SK-N-SH (cell line): ENCODE measurements around the gene LMOD3. TPM values are rescaled to one million over a fixed set of nuclear protein-coding genes. Genes with fewer than 3 reads are reported as not detected.

Experiments used
- CTCF ChIA-PET: fragments of 300-600, 350-600 bp; formaldehyde crosslinking; extraction: SDS; loops from one replicate; lab custom pipeline; 2021; lab: Yijun Ruan, JAX
- POLR2A ChIA-PET: fragments of 350-600 bp; sonication (Branson Sonifier 250); formaldehyde crosslinking; extraction: SDS; loops from one replicate; lab custom pipeline; 2020; ENCODE audit warnings: antibody characterized with exemption, inconsistent platforms; lab: Yijun Ruan, JAX
- DNase-seq: peaks from one replicate; pipeline ENCODE4 v3.0.0; 2012
- H2AFZ ChIP-seq: fragments of 200-600 bp; sonication (generic); 2 replicates; pipeline ENCODE4 v1.8.1; 2016; ENCODE audit warnings: antibody characterized with exemption, mild to moderate bottlenecking, low read depth
- H3F3A ChIP-seq: fragments of 200-600 bp; sonication (generic); replicated peaks from 2 replicates; pipeline ENCODE3; 2016; ENCODE audit warnings: antibody characterized with exemption, mild to moderate bottlenecking; ENCODE audit not compliant: insufficient read depth
- H3K27ac ChIP-seq, 2 experiments: fragments of 200-500 bp in 1 of 2; fragments of 200-600 bp in 1 of 2; sonication (Bioruptor generic) in 1 of 2; sonication (generic), shearing (Covaris generic) in 1 of 2; 2 replicates each; pipeline versions ENCODE4 v1.5.1 to v1.6.1; 2014 to 2016; ENCODE audit warnings: low read depth in 2 of 2, inconsistent platforms in 1 of 2, low read length in 1 of 2, mild to moderate bottlenecking in 1 of 2, mixed read lengths in 1 of 2
- H3K27me3 ChIP-seq: fragments of 200-600 bp; sonication (generic), shearing (Covaris generic); 2 replicates; pipeline ENCODE4 v1.6.1; 2016; ENCODE audit warnings: mixed run types; ENCODE audit not compliant: insufficient read depth
- H3K36me3 ChIP-seq, 2 experiments: fragments of 200-500 bp in 1 of 2; fragments of 200-600 bp in 1 of 2; sonication (Bioruptor generic) in 1 of 2; sonication (generic) in 1 of 2; replicated peaks in 1 of 2; 2 replicates each; pipeline versions ENCODE3 to v1.5.1; 2014 to 2016; ENCODE audit warnings: low read length in 1 of 2, mild to moderate bottlenecking in 1 of 2; ENCODE audit not compliant: insufficient read depth in 2 of 2, control insufficient read depth in 1 of 2
- H3K4me1 ChIP-seq, 2 experiments: fragments of 200-500 bp in 1 of 2; fragments of 200-600 bp in 1 of 2; sonication (Bioruptor generic) in 1 of 2; sonication (generic), shearing (Covaris generic) in 1 of 2; 2 replicates each; pipeline versions ENCODE4 v1.5.1 to v1.6.1; 2014 to 2016; ENCODE audit warnings: low read depth in 1 of 2, low read length in 1 of 2, mixed run types in 1 of 2; ENCODE audit not compliant: insufficient read depth in 2 of 2, control insufficient read depth in 1 of 2
- H3K4me2 ChIP-seq: fragments of 200-600 bp; sonication (generic), shearing (Covaris generic); 2 replicates; pipeline ENCODE4 v1.6.1; 2017; ENCODE audit warnings: mixed run types
- H3K4me3 ChIP-seq, 2 experiments: fragments of 200-500 bp in 1 of 2; fragments of 200-600 bp in 1 of 2; sonication (Bioruptor generic) in 1 of 2; sonication (generic), shearing (Covaris generic) in 1 of 2; 2 replicates each; pipeline versions ENCODE4 v1.5.1 to v1.8.1; 2014 to 2016; ENCODE audit warnings: low read depth in 2 of 2, inconsistent platforms in 1 of 2, low read length in 1 of 2, mild to moderate bottlenecking in 1 of 2, mixed read lengths in 1 of 2, moderate library complexity in 1 of 2
- H3K79me2 ChIP-seq: fragments of 200-600 bp; sonication (generic); 2 replicates; pipeline ENCODE4 v1.8.1; 2017; ENCODE audit warnings: mild to moderate bottlenecking; ENCODE audit not compliant: insufficient read depth
- H3K9ac ChIP-seq: fragments of 200-600 bp; sonication (generic); 2 replicates; pipeline ENCODE4 v1.6.1; 2017; ENCODE audit warnings: mixed run types
- H3K9me2 ChIP-seq: fragments of 200-600 bp; sonication (generic); 2 replicates; pipeline ENCODE4 v1.6.1; 2017; ENCODE audit warnings: mixed run types
- H3K9me3 ChIP-seq: fragments of 200-600 bp; sonication (generic); 2 replicates; pipeline ENCODE4 v1.6.1; 2017; ENCODE audit warnings: mixed run types, mild to moderate bottlenecking, moderate library complexity
- H4K20me1 ChIP-seq: fragments of 200-600 bp; sonication (generic); 2 replicates; pipeline ENCODE4 v1.6.1; 2017; ENCODE audit warnings: mild to moderate bottlenecking, mixed run types; ENCODE audit not compliant: insufficient read depth
- EZH2phosphoT487 ChIP-seq: fragments of 200-600 bp; sonication (generic); IDR thresholded peaks from 2 replicates; pipeline ENCODE4 v1.6.1; 2017; ENCODE audit warnings: low read depth, mixed run types, mild to moderate bottlenecking, antibody characterized with exemption, moderate library complexity, borderline replicate concordance
- FOSL2 ChIP-seq: IDR thresholded peaks from 2 replicates; pipeline ENCODE4 v1.4.0; 2012; ENCODE audit warnings: low read depth, mild to moderate bottlenecking, moderate library complexity, borderline replicate concordance
- FOXJ3 ChIP-seq: sonication (generic); formaldehyde crosslinking; IDR thresholded peaks from 2 replicates; pipeline ENCODE4 v1.5.1; 2020; ENCODE audit warnings: mild to moderate bottlenecking, missing genetic modification reagents
- GATA2 ChIP-seq: sonication (generic); formaldehyde crosslinking; IDR thresholded peaks from 2 replicates; pipeline ENCODE4 v1.5.0; 2020; ENCODE audit warnings: mild to moderate bottlenecking, missing genetic modification reagents
- MEF2A ChIP-seq: IDR thresholded peaks from 2 replicates; pipeline ENCODE4 v1.4.0; 2012; ENCODE audit warnings: low read depth, borderline replicate concordance
- NFIC ChIP-seq: IDR thresholded peaks from 2 replicates; pipeline ENCODE4 v1.4.0; 2012; ENCODE audit warnings: borderline replicate concordance
- NRF1 ChIP-seq: IDR thresholded peaks from 2 replicates; pipeline ENCODE4 v1.6.1; 2012; ENCODE audit warnings: low read depth, mild to moderate bottlenecking, low read length
- REST ChIP-seq: IDR thresholded peaks from 2 replicates; pipeline ENCODE4 v1.6.1; 2012; ENCODE audit warnings: mild to moderate bottlenecking, low read depth, low read length, moderate library complexity
- RFX5 ChIP-seq: IDR thresholded peaks from 2 replicates; pipeline ENCODE4 v1.6.1; 2012; ENCODE audit warnings: mild to moderate bottlenecking, improper control_type of control experiment, low read length
- TCF12 ChIP-seq: IDR thresholded peaks from 2 replicates; pipeline ENCODE4 v1.4.0; 2012
- TEAD4 ChIP-seq: IDR thresholded peaks from 2 replicates; pipeline ENCODE4 v1.4.0; 2012; ENCODE audit warnings: mild to moderate bottlenecking, borderline replicate concordance; ENCODE audit not compliant: insufficient read depth
- ZBTB33 ChIP-seq: IDR thresholded peaks from 2 replicates; pipeline ENCODE4 v1.4.0; 2012; ENCODE audit warnings: low read depth, borderline replicate concordance
- polyA plus RNA-seq, 3 experiments: library from polyadenylated mRNA; depleted of rRNA; stranded (reverse); fragments of >200 nt; gene quantifications; 2 replicates each; pipeline ENCODE4 v1.2.3, GENCODE V29; 2012
- TF ChIP-seq, protein P1 (sequence below): fragments of 200-600 bp; sonication (generic); IDR thresholded peaks from 2 replicates; pipeline ENCODE4 v1.6.1; 2017; ENCODE audit warnings: antibody characterized with exemption, mild to moderate bottlenecking, moderate library complexity

Gene LMOD3
- polyA plus RNA-seq, 1 of the 3 experiments (the other 2 are of a cell fraction), result not detected

DNA sequence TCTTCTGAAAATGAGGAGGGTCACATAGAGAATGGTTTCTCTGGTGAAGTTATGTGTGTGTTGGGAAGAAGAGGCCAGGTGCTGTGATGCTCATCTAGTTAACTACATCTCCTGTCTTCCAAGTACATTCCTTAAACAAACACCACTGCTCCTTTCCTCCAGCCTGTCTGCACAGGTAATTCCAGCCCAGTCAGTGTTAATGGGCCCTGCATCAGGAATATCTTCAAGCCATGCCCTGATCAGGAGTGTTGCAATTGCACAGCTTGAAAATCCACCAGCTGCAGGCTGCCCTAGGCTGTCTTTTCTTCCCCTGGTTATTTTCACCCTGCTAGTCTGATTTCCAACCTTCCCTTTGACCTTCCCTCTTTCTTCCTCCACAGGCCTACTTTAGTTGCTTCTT lies 41.9 kb upstream of the LMOD3 start:
- Histone ChIP-seq H3F3A (no peaks in the 10 kb centered on the region), H3K9me3 (no peaks in the 10 kb centered on the region), H2AFZ (no peak overlapping the region), H3K27ac (no peak overlapping the region), H4K20me1 (no peaks in the 10 kb centered on the region), H3K4me3 (no peak overlapping the region), H3K9ac (no peak overlapping the region), H3K9me2 (no peaks in the 10 kb centered on the region), H3K4me1 (no peaks in the 10 kb centered on the region), H3K4me2 (no peak overlapping the region), H3K36me3 (no peaks in the 10 kb centered on the region), H3K27me3 (no peaks in the 10 kb centered on the region), H3K79me2 (no peaks in the 10 kb centered on the region)
- no peak for DNase-seq
- ChIA-PET POLR2A (no interaction called here), CTCF (interaction anchor here (0.6 to 13.0 kb wide), 7 partner anchors 10 to 509 kb away, joined by 3 to 315 read pairs (median 5); partner anchors contain the start of gene LMOD3)
- no peak for TF ChIP-seq EZH2phosphoT487
- TF ChIP-seq TEAD4, result no peak
- no peak for TF ChIP-seq REST
- no peak for TF ChIP-seq NFIC
- no peak for TF ChIP-seq GATA2 (CRISPR knock-in tag)
- TF ChIP-seq TCF12, result no peak
- TF ChIP-seq FOXJ3 (CRISPR knock-in tag), result no peak
- no peak for TF ChIP-seq FOSL2
- no peak for TF ChIP-seq ZBTB33
- TF ChIP-seq MEF2A, result no peak
- TF ChIP-seq RFX5, result no peak
- TF ChIP-seq, protein P1, sequence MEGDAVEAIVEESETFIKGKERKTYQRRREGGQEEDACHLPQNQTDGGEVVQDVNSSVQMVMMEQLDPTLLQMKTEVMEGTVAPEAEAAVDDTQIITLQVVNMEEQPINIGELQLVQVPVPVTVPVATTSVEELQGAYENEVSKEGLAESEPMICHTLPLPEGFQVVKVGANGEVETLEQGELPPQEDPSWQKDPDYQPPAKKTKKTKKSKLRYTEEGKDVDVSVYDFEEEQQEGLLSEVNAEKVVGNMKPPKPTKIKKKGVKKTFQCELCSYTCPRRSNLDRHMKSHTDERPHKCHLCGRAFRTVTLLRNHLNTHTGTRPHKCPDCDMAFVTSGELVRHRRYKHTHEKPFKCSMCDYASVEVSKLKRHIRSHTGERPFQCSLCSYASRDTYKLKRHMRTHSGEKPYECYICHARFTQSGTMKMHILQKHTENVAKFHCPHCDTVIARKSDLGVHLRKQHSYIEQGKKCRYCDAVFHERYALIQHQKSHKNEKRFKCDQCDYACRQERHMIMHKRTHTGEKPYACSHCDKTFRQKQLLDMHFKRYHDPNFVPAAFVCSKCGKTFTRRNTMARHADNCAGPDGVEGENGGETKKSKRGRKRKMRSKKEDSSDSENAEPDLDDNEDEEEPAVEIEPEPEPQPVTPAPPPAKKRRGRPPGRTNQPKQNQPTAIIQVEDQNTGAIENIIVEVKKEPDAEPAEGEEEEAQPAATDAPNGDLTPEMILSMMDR, result no peak
- TF ChIP-seq NRF1, result no peak
